IgD-negative memory B cell (primary cell): Measurements from ENCODE around the gene GPR162. TPM values are rescaled to one million over a fixed set of nuclear protein-coding genes. Genes with fewer than 3 reads are reported as not detected.

ENCODE experiments used
- H3K27ac Mint-ChIP-seq, 3 donors: one replicate each; pipeline ENCODE4 v1.8.0; 2020 to 2022; ENCODE audit warnings: mild to moderate bottlenecking in 3 of 3, mixed read lengths in 3 of 3, moderate library complexity in 1 of 3
- H3K27me3 Mint-ChIP-seq: one replicate; pipeline ENCODE4 v1.8.0; 2021; ENCODE audit warnings: mixed read lengths
- H3K36me3 Mint-ChIP-seq: one replicate; pipeline ENCODE4 v1.8.0; 2020; ENCODE audit warnings: mild to moderate bottlenecking, mixed read lengths
- H3K4me1 Mint-ChIP-seq, 3 donors: one replicate each; pipeline ENCODE4 v1.8.0; 2020 to 2022; ENCODE audit warnings: mixed read lengths in 3 of 3, mild to moderate bottlenecking in 1 of 3
- H3K4me3 Mint-ChIP-seq, 4 donors: one replicate each; pipeline ENCODE4 v1.8.0; 2020 to 2022; ENCODE audit warnings: mild to moderate bottlenecking in 4 of 4, mixed read lengths in 4 of 4, moderate library complexity in 3 of 4
- H3K9me3 Mint-ChIP-seq, 3 donors: one replicate each; pipeline ENCODE4 v1.8.0; 2020 to 2021; ENCODE audit warnings: mixed read lengths in 3 of 3, mild to moderate bottlenecking in 1 of 3
- polyA plus RNA-seq: library from polyadenylated mRNA; unstranded; fragments of 300-500 nt; fragmentation: Illumina TruSeq; gene quantifications from one replicate; pipeline ENCODE4 v1.2.3, GENCODE V29; 2021

GPR162 gene
- polyA plus RNA-seq, 1 donor from 2014 or later: not detected

DNA sequence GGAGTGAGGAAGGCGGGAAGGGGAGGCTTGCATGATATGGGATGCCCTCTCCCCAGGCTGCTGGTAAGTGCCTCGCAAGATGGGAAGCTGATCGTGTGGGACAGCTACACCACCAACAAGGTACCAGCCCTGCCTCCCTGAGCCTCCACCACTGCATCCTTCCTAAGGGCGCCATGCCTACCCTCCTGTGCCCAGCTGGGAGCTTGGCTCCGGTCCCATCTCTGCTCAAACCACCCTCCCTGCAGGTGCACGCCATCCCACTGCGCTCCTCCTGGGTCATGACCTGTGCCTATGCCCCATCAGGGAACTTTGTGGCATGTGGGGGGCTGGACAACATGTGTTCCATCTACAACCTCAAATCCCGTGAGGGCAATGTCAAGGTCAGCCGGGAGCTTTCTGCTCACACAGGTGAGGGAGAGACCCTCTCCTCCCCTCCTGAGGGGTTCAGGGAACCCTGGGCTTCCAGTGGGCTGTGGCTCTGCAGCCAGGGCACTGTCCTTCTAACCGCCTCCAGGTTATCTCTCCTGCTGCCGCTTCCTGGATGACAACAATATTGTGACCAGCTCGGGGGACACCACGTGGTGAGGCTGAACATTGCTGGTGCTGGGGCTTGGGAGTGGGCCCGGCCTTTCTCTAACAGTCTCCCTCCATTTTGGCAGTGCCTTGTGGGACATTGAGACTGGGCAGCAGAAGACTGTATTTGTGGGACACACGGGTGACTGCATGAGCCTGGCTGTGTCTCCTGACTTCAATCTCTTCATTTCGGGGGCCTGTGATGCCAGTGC is 21.7 kb downstream of the GPR162 start:
- no peaks in the 10 kb centered on the region for H3K36me3 Mint-ChIP-seq
- H3K4me1 Mint-ChIP-seq: peaks cover 10 to 12% (median 12%) of the 10 kb centered on the region in 3 donors
- no peak overlapping the region for H3K27ac Mint-ChIP-seq
- no peaks in the 10 kb centered on the region for H3K9me3 Mint-ChIP-seq
- no peaks in the 10 kb centered on the region for H3K27me3 Mint-ChIP-seq
- no peak overlapping the region for H3K4me3 Mint-ChIP-seq

DNA sequence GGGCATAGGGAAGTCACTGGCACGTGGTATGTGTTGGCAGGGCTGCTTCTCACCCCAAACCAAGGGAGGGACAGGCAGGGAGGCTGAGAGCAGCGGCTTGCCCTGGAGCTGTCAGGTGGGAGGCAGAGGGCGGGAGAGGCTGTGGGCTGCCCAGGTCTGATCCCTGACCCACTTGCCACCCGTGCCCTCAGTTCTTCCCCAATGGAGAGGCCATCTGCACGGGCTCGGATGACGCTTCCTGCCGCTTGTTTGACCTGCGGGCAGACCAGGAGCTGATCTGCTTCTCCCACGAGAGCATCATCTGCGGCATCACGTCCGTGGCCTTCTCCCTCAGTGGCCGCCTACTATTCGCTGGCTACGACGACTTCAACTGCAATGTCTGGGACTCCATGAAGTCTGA is 23.8 kb downstream of the GPR162 start:
- Mint-ChIP-seq H3K27me3 (no peaks in the 10 kb centered on the region), H3K4me3 (no peak overlapping the region), H3K9me3 (no peaks in the 10 kb centered on the region), H3K36me3 (no peaks in the 10 kb centered on the region), H3K27ac (peak overlapping the region in 1 of 3 donors; percentile 62), H3K4me1 (peaks cover 0 to 7% (median 4%) of the 10 kb centered on the region in 3 donors)

DNA sequence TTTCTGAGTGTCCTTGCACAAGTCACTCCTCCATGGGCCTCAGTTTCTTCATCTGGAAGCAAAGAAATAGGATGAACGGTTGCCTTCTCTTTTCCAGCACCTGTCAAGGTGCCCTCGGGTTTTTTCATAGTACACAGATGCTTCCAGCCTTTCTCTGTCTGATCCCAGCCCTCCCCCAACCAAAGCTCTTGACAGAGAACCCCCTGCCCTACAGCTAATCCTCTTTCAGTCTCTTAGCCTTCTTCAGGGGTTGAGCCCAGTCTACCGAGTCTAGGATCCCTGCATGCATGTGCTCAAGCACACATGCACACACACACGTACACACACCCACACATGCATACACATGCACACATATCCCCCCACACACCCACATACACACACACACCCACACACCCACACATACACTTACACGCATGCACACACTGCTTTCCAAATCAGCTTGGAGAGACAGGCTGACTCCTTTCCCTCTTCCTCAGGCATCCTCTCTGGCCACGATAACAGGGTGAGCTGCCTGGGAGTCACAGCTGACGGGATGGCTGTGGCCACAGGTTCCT is 24.8 kb downstream of the GPR162 start:
- Mint-ChIP-seq H3K4me1 (peaks cover 4 to 12% (median 8%) of the 10 kb centered on the region in 3 donors), H3K27ac (no peak overlapping the region)

DNA sequence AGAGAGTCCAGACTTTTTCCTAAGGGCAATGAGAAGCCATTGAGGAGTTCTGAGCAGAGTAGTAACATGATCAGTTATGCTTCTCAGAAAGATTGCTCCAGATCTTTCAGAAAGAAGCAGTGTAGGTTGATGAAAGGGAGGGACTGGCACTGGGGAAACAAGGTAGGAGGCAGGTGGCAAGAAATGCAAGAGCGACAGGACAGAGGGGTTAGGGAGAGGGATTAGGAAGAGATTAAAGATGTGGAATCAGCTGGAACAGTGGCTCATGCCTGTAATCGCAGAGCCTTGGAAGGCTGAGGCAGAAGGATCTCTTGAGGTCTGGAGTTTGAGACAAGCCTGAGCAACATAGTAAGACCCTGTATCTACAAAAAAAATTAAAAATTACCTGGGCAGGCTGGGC is 26.1 kb downstream of the GPR162 start:
- Mint-ChIP-seq H3K4me1 (peaks cover 4 to 12% (median 10%) of the 10 kb centered on the region in 3 donors), H3K9me3 (no peaks in the 10 kb centered on the region), H3K4me3 (peak overlapping the region in 1 of 4 donors; percentile 8), H3K36me3 (no peaks in the 10 kb centered on the region), H3K27me3 (no peaks in the 10 kb centered on the region), H3K27ac (no peak overlapping the region)

More for the DNA sequence above, 24.8 kb downstream of the GPR162 start:
- no peaks in the 10 kb centered on the region for H3K36me3 Mint-ChIP-seq
- H3K4me3 Mint-ChIP-seq: no peak overlapping the region
- H3K9me3 Mint-ChIP-seq: no peaks in the 10 kb centered on the region
- H3K27me3 Mint-ChIP-seq: no peaks in the 10 kb centered on the region

DNA sequence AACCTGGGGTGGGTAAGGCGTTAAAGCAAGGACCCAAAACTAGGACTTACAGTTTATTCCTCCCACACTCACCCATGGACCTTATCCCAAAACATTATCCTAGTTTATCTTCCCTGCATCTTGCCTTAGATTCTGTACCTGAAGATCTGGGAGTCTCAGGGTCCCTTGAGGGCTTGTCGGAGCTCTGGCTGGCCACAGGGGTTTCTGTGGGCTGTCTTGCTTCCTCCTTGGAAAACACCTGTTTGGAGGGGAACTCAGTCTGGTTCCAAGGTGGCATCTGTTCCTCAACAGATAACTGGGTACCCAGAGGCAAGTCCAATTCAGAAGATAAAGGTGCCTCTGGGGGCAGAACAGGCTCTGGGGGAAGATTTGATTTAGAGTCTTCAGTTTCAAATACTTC is 27.8 kb downstream of the GPR162 start:
- Mint-ChIP-seq H3K27ac (no peak overlapping the region), H3K36me3 (no peaks in the 10 kb centered on the region), H3K4me3 (peak overlapping the region in 1 of 4 donors; percentile 42), H3K9me3 (no peaks in the 10 kb centered on the region), H3K4me1 (peaks cover 9 to 21% (median 10%) of the 10 kb centered on the region in 3 donors), H3K27me3 (no peaks in the 10 kb centered on the region)

DNA sequence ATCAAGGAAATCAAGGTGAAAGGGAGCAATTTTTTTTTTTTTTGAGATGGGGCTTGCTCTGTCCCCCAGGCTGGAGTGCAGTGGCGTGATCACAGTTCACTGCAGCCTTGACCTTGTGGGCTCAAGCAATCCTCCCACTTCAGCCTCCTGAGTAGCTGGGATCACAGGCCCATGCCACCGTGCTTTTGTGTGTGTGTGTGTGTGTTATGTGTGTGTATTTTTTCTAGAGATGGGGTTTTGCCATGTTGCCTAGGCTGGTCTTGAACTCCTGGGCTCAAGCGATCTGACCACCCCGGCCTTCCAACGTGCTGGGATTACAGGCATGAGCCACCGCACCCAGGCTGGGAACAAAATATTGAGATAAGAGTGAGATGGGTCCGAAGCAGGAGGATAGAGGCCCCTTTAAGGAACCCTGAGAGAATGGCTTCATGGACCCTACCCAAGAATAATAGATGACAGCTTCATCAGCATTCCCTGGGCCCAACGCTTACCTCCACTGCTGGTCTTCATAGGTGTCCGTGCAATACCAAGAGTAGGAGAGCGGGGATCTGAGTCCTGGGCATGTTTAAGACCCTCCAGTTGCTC is 28.4 kb downstream of the GPR162 start:
- H3K36me3 Mint-ChIP-seq: no peaks in the 10 kb centered on the region
- no peaks in the 10 kb centered on the region for H3K27me3 Mint-ChIP-seq
- H3K4me1 Mint-ChIP-seq: peaks cover 9 to 21% (median 10%) of the 10 kb centered on the region in 3 donors
- H3K27ac Mint-ChIP-seq: no peak overlapping the region
- H3K9me3 Mint-ChIP-seq: no peaks in the 10 kb centered on the region
- H3K4me3 Mint-ChIP-seq: peak overlapping the region in 3 of 4 donors; percentile 42 to 75 (median 73)

DNA sequence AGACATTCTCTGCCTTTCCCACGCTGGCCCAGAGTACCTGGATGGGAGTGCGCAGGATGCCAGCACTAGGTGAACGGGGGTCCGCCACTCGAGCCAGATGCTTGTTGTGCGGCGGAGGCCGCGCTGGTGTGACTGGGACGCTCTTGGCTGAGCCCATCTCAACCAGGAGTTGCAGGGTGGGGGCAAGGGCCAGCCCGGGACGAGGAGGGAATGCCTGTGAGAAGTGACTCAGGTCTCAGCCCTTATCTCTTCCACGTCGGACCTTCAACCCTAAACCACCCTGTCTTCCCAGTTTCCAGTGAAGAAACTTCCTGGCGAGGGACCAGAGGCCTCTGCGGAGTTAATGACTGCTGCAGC is 29.2 kb downstream of the GPR162 start:
- Mint-ChIP-seq H3K27me3 (no peaks in the 10 kb centered on the region), H3K36me3 (peaks cover under 1% of the 10 kb centered on the region), H3K9me3 (no peaks in the 10 kb centered on the region), H3K27ac (peak overlapping the region; percentile 80 to 100 (median 88)), H3K4me3 (peak overlapping the region in 3 of 4 donors; percentile 87 to 98 (median 95)), H3K4me1 (peaks cover 9 to 21% (median 10%) of the 10 kb centered on the region in 3 donors)

DNA sequence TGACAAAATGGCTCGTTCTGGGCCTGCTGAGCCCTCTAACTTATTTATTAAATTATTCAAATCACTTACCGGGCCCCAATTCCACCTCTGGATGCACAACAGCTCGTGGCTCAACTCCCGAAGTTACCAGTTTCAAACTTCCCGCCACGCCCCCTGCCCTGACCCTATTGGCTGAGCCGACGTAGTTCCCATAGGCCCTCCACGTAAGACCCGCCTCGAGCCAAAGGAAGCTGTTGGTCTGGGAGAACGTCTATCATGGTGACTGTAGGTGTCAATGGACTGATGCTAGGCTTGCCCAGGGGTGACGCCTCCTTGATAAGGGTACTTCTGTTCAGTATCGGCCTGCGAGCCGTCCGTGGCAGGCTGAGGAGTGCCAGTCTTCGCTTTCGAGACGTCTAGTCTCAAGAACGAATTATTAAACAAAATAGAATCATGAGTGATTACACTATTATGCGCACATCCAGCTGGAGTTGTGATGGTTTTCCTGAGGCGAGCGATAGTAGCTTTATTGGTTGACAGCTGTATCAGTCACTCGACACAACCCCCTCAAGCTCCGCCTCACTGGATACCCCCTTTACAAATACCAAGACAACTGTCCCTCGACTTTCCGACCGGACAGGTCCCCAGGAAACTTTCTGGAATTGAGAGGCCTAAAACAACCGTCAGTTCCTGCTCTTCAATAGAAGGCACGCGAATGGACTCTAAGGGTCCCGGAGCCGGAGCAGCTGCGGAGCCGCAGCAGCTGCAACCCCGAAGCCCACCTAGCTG is 29.7 kb downstream of the GPR162 start, which contains the start of gene CDCA3:
CDCA3 (minus strand) TSS at position 134 of the 768 bp plus-strand sequence. CDS start 334 bp downstream, outside the sequence.
- H3K9me3 Mint-ChIP-seq: no peaks in the 10 kb centered on the region
- H3K4me1 Mint-ChIP-seq: peaks cover 9 to 21% (median 9%) of the 10 kb centered on the region in 3 donors
- no peaks in the 10 kb centered on the region for H3K27me3 Mint-ChIP-seq
- H3K36me3 Mint-ChIP-seq: peaks cover 2% of the 10 kb centered on the region
- peak within 1 kb of the TSS; percentile 87 to 98 (median 96) for H3K4me3 Mint-ChIP-seq
- H3K27ac Mint-ChIP-seq: peak within 1 kb of the TSS; percentile 80 to 100 (median 88)

DNA sequence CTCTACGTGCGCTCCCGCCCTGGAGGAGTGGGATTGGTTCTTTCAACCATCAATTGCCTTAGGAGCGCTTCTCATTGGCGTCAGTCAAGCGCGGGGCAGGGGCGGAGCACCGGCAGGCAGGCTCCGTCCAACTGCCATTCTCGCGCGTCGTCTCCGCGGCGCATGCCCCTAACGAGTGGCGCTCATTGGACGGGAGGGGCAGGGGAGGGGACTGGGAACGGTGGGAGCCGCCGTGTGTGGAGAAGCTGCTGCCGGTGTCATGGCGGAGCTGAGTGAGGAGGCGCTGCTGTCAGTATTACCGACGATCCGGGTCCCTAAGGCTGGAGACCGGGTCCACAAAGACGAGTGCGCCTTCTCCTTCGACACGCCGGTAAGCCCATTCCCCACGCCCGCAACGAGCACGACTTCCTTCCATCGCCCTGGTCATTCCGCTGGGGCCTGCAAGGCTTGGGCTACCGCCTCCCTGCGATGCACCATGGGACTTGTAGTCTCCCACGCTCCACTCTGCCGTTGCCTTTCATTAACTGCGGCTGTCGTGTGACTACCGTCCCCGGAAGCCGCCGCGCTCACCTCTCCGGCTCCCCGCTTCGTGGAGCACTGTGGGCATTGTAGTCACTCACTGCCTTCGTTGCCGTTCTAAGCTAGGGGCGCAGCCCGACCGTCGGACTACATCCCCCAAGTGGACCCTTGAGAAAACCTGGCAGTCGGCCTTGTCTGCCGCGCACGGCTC is 30.5 kb downstream of the GPR162 start, which contains the start of gene USP5:
USP5 (plus strand) TSS at position 230 of the 730 bp plus-strand sequence; CDS start at position 260, 30 bp downstream.
- H3K27me3 Mint-ChIP-seq: no peaks in the 10 kb centered on the region
- H3K4me1 Mint-ChIP-seq: peaks cover 8 to 21% (median 9%) of the 10 kb centered on the region in 3 donors
- peak within 1 kb of the TSS; percentile 87 to 98 (median 96) for H3K4me3 Mint-ChIP-seq
- H3K9me3 Mint-ChIP-seq: no peaks in the 10 kb centered on the region
- peaks cover 2% of the 10 kb centered on the region for H3K36me3 Mint-ChIP-seq
- peak within 1 kb of the TSS; percentile 80 to 100 (median 88) for H3K27ac Mint-ChIP-seq

DNA sequence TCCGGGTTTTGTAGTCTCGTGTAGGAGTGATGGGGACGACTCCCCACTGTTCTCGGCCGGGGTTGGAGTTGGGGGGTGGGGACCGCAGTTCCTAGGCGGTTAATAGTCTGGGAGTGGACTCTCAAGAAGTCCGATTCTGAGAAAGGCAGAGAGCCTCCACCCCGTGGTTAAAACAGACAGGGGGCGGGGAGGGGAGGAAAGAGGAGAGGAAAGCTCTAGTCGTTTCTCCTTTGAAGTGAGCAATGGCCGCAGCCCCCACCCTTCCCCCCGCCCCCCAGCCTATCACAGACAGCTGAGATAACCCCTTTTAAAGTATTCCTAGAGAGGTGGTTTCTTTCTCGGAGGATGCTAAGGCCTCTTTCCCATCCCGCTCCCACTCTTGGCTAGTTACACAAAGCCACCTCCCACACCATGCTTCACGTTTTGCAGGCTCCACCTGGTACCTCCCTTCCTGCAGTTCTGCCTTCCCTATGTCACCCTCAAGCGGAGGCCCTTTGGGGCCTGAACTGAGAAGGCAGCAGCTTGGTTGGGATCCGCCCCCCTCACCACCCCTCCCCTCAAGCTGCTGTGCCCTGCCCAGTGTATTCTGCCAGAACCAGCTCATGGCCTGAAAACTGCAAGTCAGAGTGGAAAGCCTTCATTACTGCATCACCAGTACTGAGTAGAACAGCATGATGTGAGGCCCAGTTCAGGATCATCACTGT is 31.2 kb downstream of the GPR162 start:
- peak overlapping the region; percentile 87 to 98 (median 96) for H3K4me3 Mint-ChIP-seq
- H3K9me3 Mint-ChIP-seq: no peaks in the 10 kb centered on the region
- H3K27me3 Mint-ChIP-seq: no peaks in the 10 kb centered on the region
- peak overlapping the region; percentile 80 to 100 (median 88) for H3K27ac Mint-ChIP-seq
- H3K4me1 Mint-ChIP-seq: peaks cover 10 to 21% (median 13%) of the 10 kb centered on the region in 3 donors
- peaks cover 9% of the 10 kb centered on the region for H3K36me3 Mint-ChIP-seq

DNA sequence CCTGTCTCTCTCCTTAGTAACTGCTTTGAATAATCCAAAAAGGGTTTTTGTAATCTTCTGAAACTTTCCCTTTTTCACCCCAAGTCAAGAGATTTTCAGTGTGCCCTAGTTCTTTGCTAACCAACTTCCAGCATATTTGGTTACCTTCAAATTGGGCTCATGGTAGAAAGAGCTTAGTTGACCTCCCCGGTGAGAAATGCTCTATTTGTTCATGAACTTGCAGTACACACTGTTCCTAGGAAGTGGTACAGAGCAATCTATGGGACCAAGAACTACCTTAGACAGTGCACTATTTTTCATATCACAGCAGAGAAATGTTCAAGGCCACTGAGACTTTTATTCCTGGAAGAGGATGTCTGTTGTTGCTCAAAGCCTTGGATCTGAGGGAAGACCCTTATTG is 32.0 kb downstream of the GPR162 start:
- peak overlapping the region in 2 of 3 donors; percentile 13 to 34 for H3K27ac Mint-ChIP-seq
- peaks cover 10% of the 10 kb centered on the region for H3K36me3 Mint-ChIP-seq
- peak overlapping the region in 3 of 4 donors; percentile 34 to 95 (median 87) for H3K4me3 Mint-ChIP-seq
- H3K9me3 Mint-ChIP-seq: no peaks in the 10 kb centered on the region
- no peaks in the 10 kb centered on the region for H3K27me3 Mint-ChIP-seq
- H3K4me1 Mint-ChIP-seq: peaks cover 10 to 21% (median 14%) of the 10 kb centered on the region in 3 donors

DNA sequence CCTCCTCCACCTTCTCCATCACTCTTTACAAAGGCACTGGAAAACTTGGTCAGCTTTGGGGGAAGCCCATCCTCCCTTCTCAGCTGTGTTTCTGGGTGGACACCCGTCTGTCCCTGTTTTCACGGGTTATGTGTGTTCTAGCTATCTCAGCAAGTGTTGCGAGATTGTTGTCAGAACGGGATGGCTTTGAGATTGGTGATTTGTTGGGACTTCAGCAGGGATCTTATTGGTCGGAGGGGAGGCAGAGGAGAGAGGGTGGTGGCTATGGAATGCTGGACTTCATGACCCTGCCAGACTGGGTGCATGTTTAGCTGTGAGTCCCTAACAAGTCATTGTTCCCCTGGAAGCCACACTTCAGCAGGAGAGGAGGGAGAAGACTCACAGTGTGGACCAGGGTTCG is 32.4 kb downstream of the GPR162 start:
- Mint-ChIP-seq H3K36me3 (peaks cover 10% of the 10 kb centered on the region), H3K4me1 (peaks cover 10 to 21% (median 14%) of the 10 kb centered on the region in 3 donors), H3K27ac (peak overlapping the region in 1 of 3 donors; percentile 34), H3K4me3 (peak overlapping the region in 1 of 4 donors; percentile 87), H3K27me3 (no peaks in the 10 kb centered on the region), H3K9me3 (no peaks in the 10 kb centered on the region)

DNA sequence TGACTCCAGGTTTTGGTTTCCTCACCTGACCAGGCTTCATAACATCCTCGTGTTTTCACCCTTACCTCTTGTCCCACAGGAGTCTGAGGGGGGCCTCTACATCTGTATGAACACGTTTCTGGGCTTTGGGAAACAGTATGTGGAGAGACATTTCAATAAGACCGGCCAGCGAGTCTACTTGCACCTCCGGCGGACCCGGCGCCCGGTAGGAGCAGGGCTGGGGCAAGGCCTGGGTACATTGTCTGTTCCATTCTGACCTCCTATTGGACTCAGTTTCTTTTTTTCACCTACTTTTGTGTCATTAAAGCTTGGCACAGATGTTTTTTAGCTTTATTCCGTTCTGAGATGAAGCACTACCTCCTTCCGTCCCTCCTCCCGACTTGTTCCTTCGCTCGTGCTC is 33.7 kb downstream of the GPR162 start:
- peaks cover 13% of the 10 kb centered on the region for H3K36me3 Mint-ChIP-seq
- H3K4me1 Mint-ChIP-seq: peaks cover 8 to 14% (median 14%) of the 10 kb centered on the region in 3 donors
- no peaks in the 10 kb centered on the region for H3K27me3 Mint-ChIP-seq
- H3K9me3 Mint-ChIP-seq: no peaks in the 10 kb centered on the region
- H3K4me3 Mint-ChIP-seq: no peak overlapping the region
- no peak overlapping the region for H3K27ac Mint-ChIP-seq
